Activated naive CD8-positive, alpha-beta T cell treated with anti-CD3 and anti-CD28 coated beads, Interleukin-2, amount 10 ng/mL, durations not matched to agents 7 days and 5 days (primary cell): ENCODE results near the gene SIVA1. TPM values are rescaled to one million over a fixed set of nuclear protein-coding genes. Genes with fewer than 3 reads are reported as not detected.

ENCODE experiments used
- ATAC-seq: fragments of 150-1000 bp; cut with Tn5 transposase; one replicate; pipeline ENCODE4 v1.10.0; 2021; ENCODE audit warnings: low read depth, moderate library complexity
- POLR2A ChIA-PET: fragments of 350-600 bp; sonication (Branson Sonifier 250); formaldehyde crosslinking; loops from one replicate; lab custom pipeline; 2021; ENCODE audit warnings: antibody characterized with exemption; lab: Charles Lee
- DNase-seq: peaks from one replicate; pipeline ENCODE4 v3.0.0; 2021
- H3K27ac Mint-ChIP-seq: one replicate; pipeline ENCODE4 v1.8.0; 2022; ENCODE audit warnings: mild to moderate bottlenecking, mixed read lengths
- H3K27me3 Mint-ChIP-seq: one replicate; pipeline ENCODE4 v1.8.0; 2022; ENCODE audit warnings: mild to moderate bottlenecking, moderate library complexity, mixed read lengths
- H3K36me3 Mint-ChIP-seq: one replicate; pipeline ENCODE4 v1.8.0; 2021; ENCODE audit warnings: mild to moderate bottlenecking, mixed read lengths
- H3K4me1 Mint-ChIP-seq: one replicate; pipeline ENCODE4 v1.8.0; 2021; ENCODE audit warnings: mixed read lengths
- H3K4me3 Mint-ChIP-seq: one replicate; pipeline ENCODE4 v1.8.0; 2022; ENCODE audit warnings: mild to moderate bottlenecking, moderate library complexity, mixed read lengths
- H3K9me3 Mint-ChIP-seq: one replicate; pipeline ENCODE4 v1.8.0; 2021; ENCODE audit warnings: mixed read lengths
- total RNA-seq, 2 experiments: library from RNA; stranded (reverse); gene quantifications; one replicate each; pipeline ENCODE4 v1.2.3, GENCODE V29; 2021

The SIVA1 gene
- total RNA-seq, 2 experiments from 2014 or later, result 110 to 126 TPM

- no peaks in the 10 kb centered on the region for H3K9me3 Mint-ChIP-seq
- H3K4me1 Mint-ChIP-seq, result no peaks in the 10 kb centered on the region
- H3K27me3 Mint-ChIP-seq, result peaks cover 4% of the 10 kb centered on the region
- POLR2A ChIA-PET, result no interaction called here
- no peak overlapping the region for H3K27ac Mint-ChIP-seq
- H3K36me3 Mint-ChIP-seq, result no peaks in the 10 kb centered on the region
- no peak overlapping the region for H3K4me3 Mint-ChIP-seq
- no peak for ATAC-seq
- no peak for DNase-seq
Observed at GRCh38 chr14:104734051-104734587, 18.8 kb upstream of the SIVA1 start.

- Mint-ChIP-seq H3K36me3 (no peaks in the 10 kb centered on the region), H3K4me3 (no peak overlapping the region), H3K27ac (no peak overlapping the region), H3K27me3 (peaks cover 4% of the 10 kb centered on the region), H3K9me3 (no peaks in the 10 kb centered on the region), H3K4me1 (no peaks in the 10 kb centered on the region)
- ATAC-seq (no peak), DNase-seq (no peak)
- POLR2A ChIA-PET, result no interaction called here
Observed at GRCh38 chr14:104734601-104734990, 18.4 kb upstream of the SIVA1 start.

- ATAC-seq (no peak), DNase-seq (no peak)
- Mint-ChIP-seq H3K4me3 (no peak overlapping the region), H3K27ac (no peak overlapping the region), H3K36me3 (no peaks in the 10 kb centered on the region), H3K9me3 (no peaks in the 10 kb centered on the region), H3K4me1 (no peaks in the 10 kb centered on the region), H3K27me3 (peaks cover 4% of the 10 kb centered on the region)
- POLR2A ChIA-PET, result no interaction called here
Observed at GRCh38 chr14:104734991-104735779, 17.8 kb upstream of the SIVA1 start.

GRCh38 chr14:104735830-104736642 lies 16.9 kb upstream of the SIVA1 start:
- POLR2A ChIA-PET, result no interaction called here
- H3K4me3 Mint-ChIP-seq, result no peak overlapping the region
- no peak for DNase-seq
- no peaks in the 10 kb centered on the region for H3K36me3 Mint-ChIP-seq
- H3K27ac Mint-ChIP-seq, result no peak overlapping the region
- H3K9me3 Mint-ChIP-seq, result no peaks in the 10 kb centered on the region
- no peak for ATAC-seq
- H3K4me1 Mint-ChIP-seq, result no peaks in the 10 kb centered on the region
- peaks cover 4% of the 10 kb centered on the region for H3K27me3 Mint-ChIP-seq

- Mint-ChIP-seq H3K4me1 (no peaks in the 10 kb centered on the region), H3K36me3 (no peaks in the 10 kb centered on the region), H3K4me3 (no peak overlapping the region), H3K27ac (no peak overlapping the region), H3K27me3 (peaks cover 4% of the 10 kb centered on the region), H3K9me3 (no peaks in the 10 kb centered on the region)
- POLR2A ChIA-PET, result no interaction called here
- DNase-seq (no peak), ATAC-seq (no peak)
Observed at GRCh38 chr14:104738375-104739019, 14.4 kb upstream of the SIVA1 start.

- no peak overlapping the region for H3K27ac Mint-ChIP-seq
- POLR2A ChIA-PET, result no interaction called here
- H3K4me3 Mint-ChIP-seq, result no peak overlapping the region
- no peaks in the 10 kb centered on the region for H3K9me3 Mint-ChIP-seq
- H3K27me3 Mint-ChIP-seq, result peaks cover 4% of the 10 kb centered on the region
- ATAC-seq (no peak), DNase-seq (no peak)
- H3K4me1 Mint-ChIP-seq, result no peaks in the 10 kb centered on the region
- no peaks in the 10 kb centered on the region for H3K36me3 Mint-ChIP-seq
Observed at GRCh38 chr14:104739026-104739425, 13.9 kb upstream of the SIVA1 start.

GRCh38 chr14:104739546-104740516 lies 13.1 kb upstream of the SIVA1 start:
- Mint-ChIP-seq H3K9me3 (no peaks in the 10 kb centered on the region), H3K27ac (peak overlapping the region; percentile 37), H3K27me3 (peaks cover 4% of the 10 kb centered on the region), H3K36me3 (no peaks in the 10 kb centered on the region), H3K4me3 (no peak overlapping the region), H3K4me1 (no peaks in the 10 kb centered on the region)
- POLR2A ChIA-PET, result no interaction called here
- no peak for ATAC-seq
- no peak for DNase-seq

GRCh38 chr14:104741108-104741802 lies 11.7 kb upstream of the SIVA1 start:
- no peak overlapping the region for H3K4me3 Mint-ChIP-seq
- H3K4me1 Mint-ChIP-seq, result peaks cover 4% of the 10 kb centered on the region
- POLR2A ChIA-PET, result interaction anchor here (1.2 kb wide), 1 partner anchor 10 kb away, joined by 7 read pairs; no protein-coding TSS in a partner anchor
- ATAC-seq, result no peak
- no peaks in the 10 kb centered on the region for H3K36me3 Mint-ChIP-seq
- H3K9me3 Mint-ChIP-seq, result no peaks in the 10 kb centered on the region
- DNase-seq, result no peak
- no peak overlapping the region for H3K27ac Mint-ChIP-seq
- no peaks in the 10 kb centered on the region for H3K27me3 Mint-ChIP-seq

GRCh38 chr14:104741803-104742251 lies 11.1 kb upstream of the SIVA1 start:
- POLR2A ChIA-PET, result interaction anchor here (1.2 kb wide), 1 partner anchor 10 kb away, joined by 7 read pairs; no protein-coding TSS in a partner anchor
- no peak overlapping the region for H3K4me3 Mint-ChIP-seq

GRCh38 chr14:104742586-104743455 lies 10.1 kb upstream of the SIVA1 start:
- POLR2A ChIA-PET, result interaction anchor here (1.2 kb wide), 1 partner anchor 9 kb away, joined by 7 read pairs; no protein-coding TSS in a partner anchor
- Mint-ChIP-seq H3K4me3 (no peak overlapping the region), H3K27ac (no peak overlapping the region), H3K9me3 (no peaks in the 10 kb centered on the region), H3K36me3 (no peaks in the 10 kb centered on the region), H3K4me1 (peaks cover 4% of the 10 kb centered on the region), H3K27me3 (no peaks in the 10 kb centered on the region)
- DNase-seq (no peak), ATAC-seq (no peak)

More at GRCh38 chr14:104741803-104742251, 11.1 kb upstream of the SIVA1 start:
- Mint-ChIP-seq H3K27ac (no peak overlapping the region), H3K4me1 (peaks cover 4% of the 10 kb centered on the region), H3K27me3 (no peaks in the 10 kb centered on the region), H3K36me3 (no peaks in the 10 kb centered on the region), H3K9me3 (no peaks in the 10 kb centered on the region)
- ATAC-seq, result no peak
- DNase-seq, result no peak
